Ascending aorta (tissue), 2 donors: ENCODE measurements around the gene MARCHF6. TPM values are rescaled to one million over a fixed set of nuclear protein-coding genes. Genes with fewer than 3 reads are reported as not detected.
"Not testable (repeated sequence)": the region's sequence is repeated elsewhere in the genome, so short reads cannot be mapped to it uniquely, and the experiment has no call there.

Experiments used
- DNase-seq, 2 donors: peaks; one replicate each; pipeline ENCODE4 v3.0.0-alpha.2; 2019; ENCODE audit warnings: low spot score in 2 of 2
- H3K27ac ChIP-seq, 2 donors: fragments of 200-600 bp; sonication (generic); one replicate each; pipeline ENCODE4 v1.5.1; 2016 to 2017; ENCODE audit warnings: mild to moderate bottlenecking in 1 of 2
- H3K27me3 ChIP-seq: fragments of 200-600 bp; sonication (generic); one replicate; pipeline ENCODE4 v1.5.1; 2017
- H3K36me3 ChIP-seq, 2 donors: fragments of 200-600 bp; sonication (generic); one replicate each; pipeline ENCODE4 v1.5.1; 2016
- H3K4me1 ChIP-seq, 2 donors: fragments of 200-600 bp; sonication (generic); one replicate each; pipeline ENCODE4 v1.5.1; 2016 to 2017; ENCODE audit warnings: mild to moderate bottlenecking in 1 of 2
- H3K4me3 ChIP-seq, 2 donors: fragments of 200-600 bp; sonication (generic); one replicate each; pipeline ENCODE4 v1.5.1; 2016 to 2017; ENCODE audit warnings: mild to moderate bottlenecking in 1 of 2
- H3K9me3 ChIP-seq, 2 donors: fragments of 200-600 bp; sonication (generic); one replicate each; pipeline ENCODE4 v1.5.1; 2016
- intact Hi-C: fragments of 100-400 bp; cut with DNase I; formaldehyde crosslinking; loops from one replicate; pipeline ENCODE4 v1.15.1; 2023
- total RNA-seq: library from RNA; depleted of rRNA; stranded (reverse); fragments of >200 nt; gene quantifications from one replicate; pipeline ENCODE4 v1.1.0, GENCODE V29; 2016
- TF ChIP-seq, protein P1 (sequence below), 3 experiments: fragments of 200-600 bp in 2 of 3; fragments of 450-650 bp in 1 of 3; sonication (generic) in 2 of 3; IDR thresholded peaks; one replicate each; pipeline ENCODE4 v1.5.1; 2016 to 2019; ENCODE audit warnings: antibody characterized with exemption in 3 of 3, mild to moderate bottlenecking in 1 of 3, moderate library complexity in 1 of 3

Gene MARCHF6
- total RNA-seq, 1 donor from 2014 or later = 47.0 TPM

DNA sequence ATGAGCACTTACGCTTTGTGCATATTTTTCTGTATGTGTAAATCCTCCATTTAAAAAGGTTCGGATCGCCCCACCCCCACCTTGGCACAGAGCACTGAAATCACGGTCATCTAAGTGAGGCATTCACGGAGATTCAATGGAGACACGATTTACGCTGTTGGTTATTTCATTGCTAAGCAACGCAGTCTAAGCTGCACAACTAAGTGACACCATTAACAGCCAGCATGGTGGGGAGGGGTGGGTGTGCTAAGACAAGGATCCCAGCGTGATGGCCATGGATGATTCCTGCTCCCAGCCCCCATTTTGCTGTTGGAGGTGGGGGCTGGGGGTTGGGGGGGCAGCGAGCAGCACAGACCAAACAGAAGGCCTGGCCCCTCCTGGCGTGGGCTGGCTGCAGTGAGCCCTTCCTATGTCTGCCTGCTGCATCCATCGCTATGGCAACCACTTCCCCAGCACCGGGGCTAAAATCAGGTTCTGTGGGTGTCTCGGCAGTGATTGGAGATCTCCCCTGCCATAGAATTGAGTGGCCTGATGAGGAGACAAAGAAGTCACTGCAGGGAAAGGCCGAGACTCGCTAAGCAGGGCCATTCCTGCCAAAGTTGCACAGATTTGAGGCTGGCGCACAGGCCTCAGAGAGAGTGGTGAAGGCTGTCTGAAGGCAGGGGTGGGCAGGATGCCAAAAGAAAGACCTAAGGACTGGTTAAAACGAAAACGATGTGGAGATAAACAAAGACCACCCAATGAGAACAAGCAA, 14.3 kb upstream of the MARCHF6 start:
- Histone ChIP-seq H3K27ac (no peak overlapping the region), H3K4me3 (no peak overlapping the region)
- DNase-seq = no peak

DNA sequence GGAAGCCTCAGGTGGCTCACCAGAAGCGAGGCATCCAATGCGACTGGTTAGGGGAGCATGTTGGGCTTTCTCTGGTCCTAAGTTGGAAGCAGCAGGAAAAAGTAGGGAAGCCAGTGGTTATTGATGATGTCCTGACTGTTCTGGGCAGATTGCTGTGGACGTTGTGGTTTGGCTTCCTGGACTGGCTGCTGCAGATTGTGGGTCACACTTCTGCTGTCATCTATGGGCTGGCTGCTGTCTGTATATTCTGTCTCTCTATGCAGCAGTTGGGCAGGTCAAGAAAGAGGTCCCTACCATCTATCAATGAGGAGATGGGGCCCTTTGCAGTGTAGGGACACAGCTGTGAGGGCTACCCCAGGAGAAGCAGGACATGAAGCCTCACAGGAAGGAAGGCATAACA, 13.5 kb upstream of the MARCHF6 start:
- TF ChIP-seq, protein P1, sequence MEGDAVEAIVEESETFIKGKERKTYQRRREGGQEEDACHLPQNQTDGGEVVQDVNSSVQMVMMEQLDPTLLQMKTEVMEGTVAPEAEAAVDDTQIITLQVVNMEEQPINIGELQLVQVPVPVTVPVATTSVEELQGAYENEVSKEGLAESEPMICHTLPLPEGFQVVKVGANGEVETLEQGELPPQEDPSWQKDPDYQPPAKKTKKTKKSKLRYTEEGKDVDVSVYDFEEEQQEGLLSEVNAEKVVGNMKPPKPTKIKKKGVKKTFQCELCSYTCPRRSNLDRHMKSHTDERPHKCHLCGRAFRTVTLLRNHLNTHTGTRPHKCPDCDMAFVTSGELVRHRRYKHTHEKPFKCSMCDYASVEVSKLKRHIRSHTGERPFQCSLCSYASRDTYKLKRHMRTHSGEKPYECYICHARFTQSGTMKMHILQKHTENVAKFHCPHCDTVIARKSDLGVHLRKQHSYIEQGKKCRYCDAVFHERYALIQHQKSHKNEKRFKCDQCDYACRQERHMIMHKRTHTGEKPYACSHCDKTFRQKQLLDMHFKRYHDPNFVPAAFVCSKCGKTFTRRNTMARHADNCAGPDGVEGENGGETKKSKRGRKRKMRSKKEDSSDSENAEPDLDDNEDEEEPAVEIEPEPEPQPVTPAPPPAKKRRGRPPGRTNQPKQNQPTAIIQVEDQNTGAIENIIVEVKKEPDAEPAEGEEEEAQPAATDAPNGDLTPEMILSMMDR (IDR thresholded peaks at IDR 0.05) = no peak
- H3K27me3 ChIP-seq = no peaks in the 10 kb centered on the region
- no peak overlapping the region for H3K4me3 ChIP-seq
- H3K9me3 ChIP-seq = no peaks in the 10 kb centered on the region
- intact Hi-C loops = loop anchor here (10.0 kb wide), 1 partner anchor 1885 kb away; no protein-coding TSS in a partner anchor
- H3K4me1 ChIP-seq = no peaks in the 10 kb centered on the region
- H3K27ac ChIP-seq = no peak overlapping the region
- DNase-seq = no peak
- H3K36me3 ChIP-seq = no peaks in the 10 kb centered on the region

More for the DNA sequence above, 14.3 kb upstream of the MARCHF6 start:
- no peaks in the 10 kb centered on the region for H3K9me3 ChIP-seq
- TF ChIP-seq, protein P1 (IDR thresholded peaks at IDR 0.05) = no peak
- intact Hi-C loops = loop anchor here (10.0 kb wide), 1 partner anchor 1884 kb away; no protein-coding TSS in a partner anchor
- H3K36me3 ChIP-seq = no peaks in the 10 kb centered on the region
- H3K4me1 ChIP-seq = no peaks in the 10 kb centered on the region
- no peaks in the 10 kb centered on the region for H3K27me3 ChIP-seq

DNA sequence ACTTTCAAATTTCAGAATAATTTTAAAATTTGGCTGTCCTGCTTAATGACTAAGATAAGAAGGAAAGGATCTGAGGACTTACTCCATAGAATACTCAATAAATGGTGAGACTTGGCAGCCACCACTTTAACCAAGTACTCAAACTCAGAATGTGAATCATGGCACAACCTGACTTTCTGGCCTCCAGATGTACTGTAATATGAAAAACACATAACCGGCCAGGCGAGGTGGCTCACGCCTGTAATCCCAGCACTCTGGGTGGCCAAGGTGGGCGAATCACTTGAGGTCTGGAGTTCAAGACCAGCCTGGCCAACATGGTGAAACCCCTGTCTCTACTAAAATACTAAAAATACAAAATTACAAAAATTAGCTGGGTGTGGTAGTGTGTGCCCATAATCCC, 10.0 kb upstream of the MARCHF6 start:
- Histone ChIP-seq H3K27ac (no peak overlapping the region), H3K4me3 (no peak overlapping the region), H3K4me1 (no peaks in the 10 kb centered on the region), H3K36me3 (no peaks in the 10 kb centered on the region), H3K27me3 (no peaks in the 10 kb centered on the region), H3K9me3 (no peaks in the 10 kb centered on the region)
- intact Hi-C loops = no loop called here
- DNase-seq = no peak
- TF ChIP-seq, protein P1 (IDR thresholded peaks at IDR 0.05) = no peak

DNA sequence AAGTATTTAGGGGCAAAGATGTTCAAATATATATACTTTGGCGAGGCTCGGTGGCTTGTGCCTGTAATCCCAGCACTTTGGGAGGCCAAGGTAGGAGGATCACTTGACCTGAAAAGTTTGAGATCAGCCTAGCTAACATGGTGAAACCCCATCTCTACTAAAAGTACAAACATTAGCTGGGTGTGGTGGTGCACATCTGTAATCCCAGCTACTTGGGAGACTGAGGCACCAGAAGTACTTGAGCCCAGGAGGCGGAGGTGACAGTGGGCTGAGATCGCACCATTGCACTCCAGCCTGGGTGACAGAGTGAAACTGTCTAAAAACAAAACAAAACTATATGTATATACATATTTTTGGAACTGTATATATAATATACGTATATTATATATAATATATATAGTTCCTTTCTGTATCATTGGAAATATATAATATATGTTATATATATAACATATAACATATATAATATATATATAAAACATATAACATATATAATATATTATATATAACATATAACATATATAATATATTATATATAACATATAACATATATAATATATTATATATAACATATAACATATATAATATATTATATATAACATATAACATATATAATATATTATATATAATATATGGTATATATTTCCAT, 8.9 kb upstream of the MARCHF6 start:
- H3K27me3 ChIP-seq, H3K9me3 ChIP-seq, intact Hi-C loops, H3K36me3 ChIP-seq, H3K4me3 ChIP-seq, H3K27ac ChIP-seq, DNase-seq, H3K4me1 ChIP-seq: not testable (repeated sequence)

DNA sequence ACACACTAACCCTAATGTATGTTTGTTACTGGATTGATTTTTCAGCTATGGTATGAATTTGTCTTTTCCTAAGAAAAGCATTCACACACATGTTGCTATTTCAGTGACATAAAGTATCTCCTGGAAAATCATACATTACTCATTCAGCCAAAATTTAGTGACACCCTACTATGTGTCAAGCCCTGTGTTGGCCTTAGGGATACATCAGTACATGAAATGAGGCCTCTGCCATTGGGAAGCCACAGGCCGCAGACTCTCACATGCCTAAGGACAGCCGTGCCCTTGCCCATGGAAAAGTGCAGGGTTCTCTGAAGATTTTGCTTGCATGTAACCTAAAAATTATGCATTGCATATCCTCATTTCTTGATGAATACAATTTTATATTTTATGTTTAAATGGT, 5.2 kb upstream of the MARCHF6 start:
- Histone ChIP-seq H3K36me3 (no peaks in the 10 kb centered on the region), H3K4me1 (peaks cover 0 to 3% of the 10 kb centered on the region in 2 donors), H3K27me3 (no peaks in the 10 kb centered on the region), H3K9me3 (no peaks in the 10 kb centered on the region), H3K27ac (no peak overlapping the region), H3K4me3 (no peak overlapping the region)
- intact Hi-C loops = no loop called here
- TF ChIP-seq, protein P1 (IDR thresholded peaks at IDR 0.05) = no peak
- no peak for DNase-seq
